HUES64 (cell line): ENCODE measurements around the gene PRSS1.

Experiments used
- H3K27ac ChIP-seq: 2 replicates; pipeline ENCODE4 v1.7.0; 2013; ENCODE audit warnings: low read depth, low read length, inconsistent platforms
- H3K27me3 ChIP-seq: 2 replicates; pipeline ENCODE4 v1.6.1; 2013; ENCODE audit warnings: mild to moderate bottlenecking, low read length; ENCODE audit not compliant: insufficient read depth
- H3K36me3 ChIP-seq: 2 replicates; pipeline ENCODE4 v1.6.1; 2013; ENCODE audit warnings: mild to moderate bottlenecking, low read length; ENCODE audit not compliant: insufficient read depth
- H3K4me1 ChIP-seq: 2 replicates; pipeline ENCODE4 v1.6.1; 2013; ENCODE audit warnings: mild to moderate bottlenecking, low read length, moderate library complexity; ENCODE audit not compliant: insufficient read depth
- H3K4me3 ChIP-seq: 2 replicates; pipeline ENCODE4 v1.5.1; 2013; ENCODE audit warnings: mild to moderate bottlenecking, low read length, moderate library complexity
- H3K9ac ChIP-seq: 2 replicates; pipeline ENCODE4 v1.6.1; 2013; ENCODE audit warnings: mild to moderate bottlenecking, low read depth, low read length
- H3K9me3 ChIP-seq: 2 replicates; pipeline ENCODE4 v1.6.1; 2013; ENCODE audit warnings: low read depth, low read length; ENCODE audit not compliant: insufficient read depth
- WGBS: fragments of 150-250, 120-280 bp; methylation state at CpG from one replicate; pipeline ENCODE4 v1.1.7; 2013; ENCODE audit warnings: missing lambda C conversion rate; 5-methylcytosine and 5-hydroxymethylcytosine counted together

Gene PRSS1

GRCh38 chr7:142787783-142788182 is 38.5 kb downstream of the PRSS1 start:
- Histone ChIP-seq H3K9me3 (no peaks in the 10 kb centered on the region), H3K27ac (no peak overlapping the region), H3K4me1 (no peaks in the 10 kb centered on the region), H3K36me3 (no peaks in the 10 kb centered on the region), H3K9ac (no peak overlapping the region), H3K4me3 (no peak overlapping the region), H3K27me3 (no peaks in the 10 kb centered on the region)
- 92% methylated on average over 4 of the region's 6 CpGs for WGBS

- Histone ChIP-seq H3K27ac (no peak overlapping the region), H3K27me3 (0 out of 2 replicates have a peak, but pooled peaks cover under 1% of the 10 kb centered on the region), H3K4me3 (no peak overlapping the region), H3K36me3 (no peaks in the 10 kb centered on the region), H3K9ac (no peak overlapping the region), H3K4me1 (no peaks in the 10 kb centered on the region), H3K9me3 (no peaks in the 10 kb centered on the region)
- 93% methylated on average over 9 of the region's 10 CpGs for WGBS
Measured at GRCh38 chr7:142788303-142789289, 39.3 kb downstream of the PRSS1 start.

- WGBS: 89% methylated on average over 2 of the region's 2 CpGs
- H3K36me3 ChIP-seq: no peaks in the 10 kb centered on the region
Measured at GRCh38 chr7:142789441-142789840, 40.2 kb downstream of the PRSS1 start.

GRCh38 chr7:142790056-142790455 is 40.8 kb downstream of the PRSS1 start:
- Histone ChIP-seq H3K9me3 (no peaks in the 10 kb centered on the region), H3K27me3 (peaks cover 15% of the 10 kb centered on the region), H3K9ac (no peak overlapping the region), H3K27ac (no peak overlapping the region), H3K36me3 (no peaks in the 10 kb centered on the region), H3K4me1 (peaks cover 7% of the 10 kb centered on the region), H3K4me3 (no peak overlapping the region)
- WGBS: 94% methylated on average over 3 of the region's 3 CpGs

More at GRCh38 chr7:142789441-142789840, 40.2 kb downstream of the PRSS1 start:
- Histone ChIP-seq H3K27ac (no peak overlapping the region), H3K27me3 (peaks cover 9% of the 10 kb centered on the region; the same call in 1 of the 2 replicates), H3K4me3 (no peak overlapping the region), H3K9ac (no peak overlapping the region), H3K4me1 (peaks cover under 1% of the 10 kb centered on the region; the same call in 1 of the 2 replicates), H3K9me3 (no peaks in the 10 kb centered on the region)

GRCh38 chr7:142790555-142790954 is 41.3 kb downstream of the PRSS1 start:
- H3K27me3 ChIP-seq: peaks cover 20% of the 10 kb centered on the region
- H3K9me3 ChIP-seq: no peaks in the 10 kb centered on the region
- no peaks in the 10 kb centered on the region for H3K36me3 ChIP-seq
- H3K9ac ChIP-seq: no peak overlapping the region
- no peak overlapping the region for H3K4me3 ChIP-seq
- no peak overlapping the region for H3K27ac ChIP-seq
- H3K4me1 ChIP-seq: peaks cover 10% of the 10 kb centered on the region
- 100% methylated on average over 1 of the region's 1 CpG for WGBS

- no peak overlapping the region for H3K4me3 ChIP-seq
- H3K27me3 ChIP-seq: peaks cover 29% of the 10 kb centered on the region
- no peaks in the 10 kb centered on the region for H3K9me3 ChIP-seq
- H3K27ac ChIP-seq: no peak overlapping the region
- no peak overlapping the region for H3K9ac ChIP-seq
- H3K4me1 ChIP-seq: peaks cover 18% of the 10 kb centered on the region
- 85% methylated on average over 6 of the region's 7 CpGs for WGBS
- H3K36me3 ChIP-seq: no peaks in the 10 kb centered on the region
Measured at GRCh38 chr7:142791502-142791901, 42.2 kb downstream of the PRSS1 start.

GRCh38 chr7:142792129-142792528 is 42.9 kb downstream of the PRSS1 start:
- peaks cover 18% of the 10 kb centered on the region for H3K4me1 ChIP-seq
- no peak overlapping the region for H3K4me3 ChIP-seq
- no peaks in the 10 kb centered on the region for H3K9me3 ChIP-seq
- H3K36me3 ChIP-seq: no peaks in the 10 kb centered on the region
- no peak overlapping the region for H3K9ac ChIP-seq
- WGBS: 96% methylated on average over 1 of the region's 1 CpG
- peaks cover 35% of the 10 kb centered on the region for H3K27me3 ChIP-seq
- H3K27ac ChIP-seq: no peak overlapping the region

- Histone ChIP-seq H3K4me3 (no peak overlapping the region), H3K9me3 (no peaks in the 10 kb centered on the region), H3K36me3 (no peaks in the 10 kb centered on the region), H3K9ac (no peak overlapping the region), H3K4me1 (peaks cover 18% of the 10 kb centered on the region), H3K27ac (no peak overlapping the region), H3K27me3 (peaks cover 40% of the 10 kb centered on the region)
- WGBS: 94% methylated on average over 2 of the region's 2 CpGs
Measured at GRCh38 chr7:142792593-142792992, 43.3 kb downstream of the PRSS1 start.

- Histone ChIP-seq H3K9me3 (no peaks in the 10 kb centered on the region), H3K4me3 (no peak overlapping the region), H3K27me3 (peaks cover 46% of the 10 kb centered on the region), H3K9ac (no peak overlapping the region), H3K36me3 (no peaks in the 10 kb centered on the region), H3K4me1 (peaks cover 18% of the 10 kb centered on the region), H3K27ac (no peak overlapping the region)
- 76% methylated on average over 5 of the region's 5 CpGs for WGBS
Measured at GRCh38 chr7:142793156-142793555, 43.9 kb downstream of the PRSS1 start.

- 35% methylated on average over 3 of the region's 5 CpGs for WGBS
Measured at GRCh38 chr7:142795339-142795863, 46.1 kb downstream of the PRSS1 start.

GRCh38 chr7:142796001-142796500 is 46.8 kb downstream of the PRSS1 start:
- Histone ChIP-seq H3K9ac (peak overlapping the region; percentile 56), H3K27me3 (peaks cover 72% of the 10 kb centered on the region), H3K36me3 (no peaks in the 10 kb centered on the region), H3K4me1 (peaks cover 26% of the 10 kb centered on the region), H3K27ac (no peak overlapping the region), H3K4me3 (peak overlapping the region; percentile 58), H3K9me3 (no peaks in the 10 kb centered on the region)
- WGBS: 24% methylated on average over 9 of the region's 9 CpGs

More at GRCh38 chr7:142795339-142795863, 46.1 kb downstream of the PRSS1 start:
- Histone ChIP-seq H3K9me3 (no peaks in the 10 kb centered on the region), H3K27me3 (peaks cover 68% of the 10 kb centered on the region), H3K36me3 (no peaks in the 10 kb centered on the region), H3K27ac (no peak overlapping the region), H3K4me1 (peaks cover 26% of the 10 kb centered on the region), H3K9ac (no peak overlapping the region), H3K4me3 (peak overlapping the region; percentile 58; the same call in 1 of the 2 replicates)
